A549 (cell line): ENCODE measurements around the gene NPC1L1. TPM values are rescaled to one million over a fixed set of nuclear protein-coding genes. Genes with fewer than 3 reads are reported as not detected.

ENCODE experiments used
- ATAC-seq, 2 experiments: fragments of 200-7000 bp in 1 of 2; fragments of >200 bp in 1 of 2; cut with Nextera tagmentation in 1 of 2; cut with Tn5 transposase in 1 of 2; 3 replicates each; pipeline versions ENCODE4 v1.8.0 to v1.9.1; 2018 to 2020; ENCODE audit warnings: mild to moderate bottlenecking in 1 of 2, moderate library complexity in 1 of 2
- CTCF ChIA-PET: fragments of 300-600 bp; sonication (Branson Sonifier 250); formaldehyde crosslinking; extraction: SDS; loops from one replicate; lab custom pipeline; 2021; ENCODE audit warnings: antibody characterized with exemption, inconsistent platforms; lab: Yijun Ruan, JAX
- POLR2A ChIA-PET: fragments of 350-600 bp; formaldehyde crosslinking; extraction: SDS; loops from one replicate; lab custom pipeline; 2021; ENCODE audit warnings: antibody characterized with exemption, inconsistent platforms; lab: Yijun Ruan, JAX
- DNase-seq, 2 experiments: peaks; one replicate each; pipeline versions ENCODE4 v3.0.0 to v3.0.0-alpha.2; 2011 to 2016; ENCODE audit warnings: low read depth in 1 of 2, low spot score in 1 of 2
- FAIRE-seq: peaks from 2 replicates; lab custom pipeline; 2011; peaks lifted over from hg19 to GRCh38; lab: Jason Lieb, UNC
- H3K27ac ChIP-seq, 2 experiments: fragments of >200 bp; sonication (Bioruptor Twin); formaldehyde crosslinking; 3 replicates each; pipeline ENCODE4 v1.5.1; 2016 to 2017
- H3K4me1 ChIP-seq: fragments of >200 bp; sonication (Bioruptor Twin); formaldehyde crosslinking; 3 replicates; pipeline ENCODE4 v1.6.1; 2016
- H3K4me2 ChIP-seq: fragments of >200 bp; sonication (Bioruptor Twin); formaldehyde crosslinking; 3 replicates; pipeline ENCODE4 v1.6.1; 2016
- H3K4me3 ChIP-seq: fragments of >200 bp; sonication (Bioruptor Twin); formaldehyde crosslinking; 3 replicates; pipeline ENCODE4 v1.5.1; 2016
- H3K9me3 ChIP-seq: fragments of >200 bp; sonication (Bioruptor Twin); formaldehyde crosslinking; 3 replicates; pipeline ENCODE4 v1.6.1; 2016
- ATOH8 ChIP-seq: fragments of 250-450 bp; sonication (Bioruptor Pico); IDR thresholded peaks from 2 replicates; pipeline ENCODE4 v1.5.0; 2020; ENCODE audit warnings: low read depth, mild to moderate bottlenecking, moderate library complexity
- BHLHE40 ChIP-seq: IDR thresholded peaks from 2 replicates; pipeline ENCODE4 v1.6.1; 2012; ENCODE audit warnings: low read depth, low read length, inconsistent platforms
- CHD2 ChIP-seq: fragments of 150-350 bp; IDR thresholded peaks from 2 replicates; pipeline ENCODE4 v1.6.1; 2014; ENCODE audit warnings: low read length; ENCODE audit not compliant: partially characterized antibody
- CTCF ChIP-seq: fragments of >200 bp; sonication (Bioruptor Twin); formaldehyde crosslinking; IDR thresholded peaks from 3 replicates; pipeline ENCODE4 v1.5.1; 2016
- E2F6 ChIP-seq: IDR thresholded peaks from 2 replicates; pipeline ENCODE4 v1.6.1; 2012; ENCODE audit warnings: low read depth, borderline replicate concordance
- EHF ChIP-seq: fragments of 250-450 bp; sonication (Bioruptor Pico); IDR thresholded peaks from 2 replicates; pipeline ENCODE4 v1.5.0; 2020; ENCODE audit warnings: mild to moderate bottlenecking
- EHMT2 ChIP-seq: fragments of 200-600 bp; sonication (generic); IDR thresholded peaks from 2 replicates; pipeline ENCODE4 v1.6.1; 2016; ENCODE audit warnings: antibody characterized with exemption, low read depth, mild to moderate bottlenecking, moderate library complexity
- ELK1 ChIP-seq: fragments of 150-350 bp; IDR thresholded peaks from 2 replicates; pipeline ENCODE4 v1.6.1; 2014; ENCODE audit warnings: low read depth, mild to moderate bottlenecking, low read length
- HDAC2 ChIP-seq: fragments of 200-600 bp; sonication (generic); IDR thresholded peaks from 2 replicates; pipeline ENCODE4 v1.6.1; 2016
- HES2 ChIP-seq: fragments of >200 bp; sonication (Bioruptor Twin); formaldehyde crosslinking; IDR thresholded peaks from 2 replicates; pipeline ENCODE4 v1.6.1; 2016
- HEYL ChIP-seq: fragments of 250-450 bp; sonication (Bioruptor Pico); IDR thresholded peaks from 2 replicates; pipeline ENCODE4 v1.8.0; 2021; ENCODE audit warnings: mild to moderate bottlenecking, moderate library complexity
- HOXA7 ChIP-seq: fragments of 250-450 bp; sonication (Bioruptor Pico); IDR thresholded peaks from 2 replicates; pipeline ENCODE4 v1.5.0; 2020; ENCODE audit warnings: mild to moderate bottlenecking, moderate library complexity
- HOXB13 ChIP-seq: fragments of 250-450 bp; sonication (Bioruptor Pico); IDR thresholded peaks from 2 replicates; pipeline ENCODE4 v1.5.0; 2020; ENCODE audit warnings: low read depth, mild to moderate bottlenecking, moderate library complexity
- KDM5A ChIP-seq: fragments of 200-600 bp; sonication (generic); IDR thresholded peaks from 2 replicates; pipeline ENCODE4 v1.6.1; 2016; ENCODE audit warnings: antibody characterized with exemption, mild to moderate bottlenecking
- MAFK ChIP-seq: fragments of 450-650 bp; IDR thresholded peaks from 2 replicates; pipeline ENCODE4 v1.6.1; 2014; ENCODE audit not compliant: partially characterized antibody
- MAX ChIP-seq: IDR thresholded peaks from 2 replicates; pipeline ENCODE4 v1.6.1; 2012
- MAZ ChIP-seq: fragments of 150-350 bp; IDR thresholded peaks from 2 replicates; pipeline ENCODE4 v1.6.1; 2014; ENCODE audit warnings: antibody characterized with exemption, low read depth, low read length, borderline replicate concordance
- NR3C1 ChIP-seq: fragments of >200 bp; sonication (Bioruptor Twin); formaldehyde crosslinking; IDR thresholded peaks from 3 replicates; pipeline ENCODE4 v1.6.1; 2017
- PBX3 ChIP-seq: IDR thresholded peaks from 2 replicates; pipeline ENCODE4 v1.6.1; 2012
- PHF8 ChIP-seq: fragments of 200-600 bp; sonication (generic); IDR thresholded peaks from 2 replicates; pipeline ENCODE4 v1.6.1; 2016; ENCODE audit warnings: low read depth, mild to moderate bottlenecking, antibody characterized with exemption, moderate library complexity, borderline replicate concordance
- POLR2A ChIP-seq: IDR thresholded peaks from 2 replicates; pipeline ENCODE4 v1.6.1; 2012; ENCODE audit warnings: mild to moderate bottlenecking, low read length
- SMC3 ChIP-seq: fragments of >200 bp; sonication (Bioruptor Twin); formaldehyde crosslinking; IDR thresholded peaks from 3 replicates; pipeline ENCODE4 v1.6.1; 2018; ENCODE audit warnings: inconsistent platforms
- SREBF2 ChIP-seq: fragments of 450-650 bp; IDR thresholded peaks from 2 replicates; pipeline ENCODE4 v1.6.1; 2014; ENCODE audit warnings: mild to moderate bottlenecking, moderate library complexity
- ZC3H11A ChIP-seq: fragments of 450-650 bp; IDR thresholded peaks from 2 replicates; pipeline ENCODE4 v1.6.1; 2014; ENCODE audit warnings: antibody characterized with exemption, mild to moderate bottlenecking
- ZFP36 ChIP-seq: fragments of 450-650 bp; IDR thresholded peaks from 2 replicates; pipeline ENCODE4 v1.6.1; 2014; ENCODE audit warnings: borderline replicate concordance; ENCODE audit not compliant: partially characterized antibody
- WGBS: methylation state at CpG from one replicate; pipeline ENCODE4 v1.1.6; 2017; ENCODE audit errors: missing lambda C conversion rate; 5-methylcytosine and 5-hydroxymethylcytosine counted together
- polyA plus RNA-seq, 4 experiments: library from polyadenylated mRNA; depleted of rRNA in 3 of 4; stranded (reverse); fragments of >200 nt; fragmentation: RNase III in 1 of 4; extraction: RNeasy Plus Mini Kit Qiagen cat#74134 plus additional on column Dnase treatment in 1 of 4; gene quantifications; 2 replicates in 3 of 4; 3 replicates in 1 of 4; pipeline ENCODE4 v1.2.3, GENCODE V29; 2011 to 2017

The NPC1L1 gene
- polyA plus RNA-seq, 2 of the 4 experiments (the other 2 are of a cell fraction): 0.04 to 0.06 TPM

- ATAC-seq: no peak; a peak in 1 of 6 replicates
- ChIA-PET CTCF (interaction anchor here (1.0 to 2.5 kb wide), 3 partner anchors 10 to 320 kb away, joined by 3 to 6 read pairs (median 6); no protein-coding TSS in a partner anchor), POLR2A (no interaction called here)
- Histone ChIP-seq H3K4me1 (peaks cover 25% of the 10 kb centered on the region), H3K4me3 (no peak overlapping the region), H3K27ac (peak overlapping the region in 1 of 2 experiments; percentile 85; a peak in 4 of 6 replicates), H3K9me3 (no peaks in the 10 kb centered on the region)
- WGBS: 95% methylated on average over 6 of the region's 6 CpGs
- DNase-seq: no peak
- no peak for FAIRE-seq
- TF ChIP-seq EHMT2 (no peak), EHF (no peak), MAFK (no peak), POLR2A (no peak), PBX3 (no peak)
- TF ChIP-seq, all 56 proteins: peak for 0
- H3K4me2 ChIP-seq: peak overlapping the region; percentile 54
These were observed 20.4 kb upstream of the NPC1L1 start for GRCh38 chr7:44561481-44561880.

- no peak for DNase-seq
- no peak; a peak in 1 of 6 replicates for ATAC-seq
- no peaks in the 10 kb centered on the region for H3K9me3 ChIP-seq
- H3K27ac ChIP-seq: no peak overlapping the region
- ChIA-PET CTCF (interaction anchor here (0.9 to 2.5 kb wide), 6 partner anchors 12 to 488 kb away, joined by 3 to 6 read pairs (median 4); no protein-coding TSS in a partner anchor), POLR2A (no interaction called here)
- 89% methylated on average over 4 of the region's 4 CpGs for WGBS
- H3K4me2 ChIP-seq: no peak overlapping the region
- no peak overlapping the region for H3K4me3 ChIP-seq
- peaks cover 25% of the 10 kb centered on the region for H3K4me1 ChIP-seq
- TF ChIP-seq NR3C1: no peak
- no peak for TF ChIP-seq HES2
- no peak for TF ChIP-seq BHLHE40
- no peak for TF ChIP-seq HOXA7 (CRISPR knock-in tag)
- no peak for TF ChIP-seq EHMT2
- no peak for TF ChIP-seq CTCF
- no peak for TF ChIP-seq MAX
- TF ChIP-seq E2F6: no peak
- TF ChIP-seq, all 56 proteins: peak for 0
- no peak for FAIRE-seq
These were observed 18.4 kb upstream of the NPC1L1 start for GRCh38 chr7:44559485-44559884.

- Histone ChIP-seq H3K9me3 (no peaks in the 10 kb centered on the region), H3K27ac (no peak overlapping the region), H3K4me2 (no peak overlapping the region), H3K4me3 (no peak overlapping the region), H3K4me1 (peaks cover 14% of the 10 kb centered on the region)
- ChIA-PET CTCF (interaction anchor here (2.4 to 3.6 kb wide), 2 partner anchors 8 to 317 kb away, joined by 6 to 18 read pairs; no protein-coding TSS in a partner anchor), POLR2A (no interaction called here)
- FAIRE-seq (no peak), DNase-seq (no peak), ATAC-seq (no peak)
- WGBS: 77% methylated on average over 2 of the region's 2 CpGs
- no peak for TF ChIP-seq PHF8
- TF ChIP-seq HDAC2: no peak
- no peak for TF ChIP-seq CHD2
- no peak for TF ChIP-seq ZC3H11A
- TF ChIP-seq KDM5A: no peak
- no peak for TF ChIP-seq MAZ
- no peak for TF ChIP-seq ELK1
- no peak for TF ChIP-seq ZFP36
- no peak for TF ChIP-seq SMC3
- TF ChIP-seq EHMT2: no peak
- no peak for TF ChIP-seq HOXB13
- TF ChIP-seq ATOH8 (CRISPR knock-in tag): no peak
- no peak for TF ChIP-seq SREBF2
- TF ChIP-seq EHF: no peak
- TF ChIP-seq HEYL (CRISPR knock-in tag): no peak
These were observed 16.4 kb upstream of the NPC1L1 start for GRCh38 chr7:44557485-44557884.
